Activated naive CD8-positive, alpha-beta T cell treated with anti-CD3 and anti-CD28 coated beads, Interleukin-2, amount 10 ng/mL, durations not matched to agents 7 days and 5 days (primary cell): Measurements from ENCODE around the gene DPYD. TPM values are rescaled to one million over a fixed set of nuclear protein-coding genes. Genes with fewer than 3 reads are reported as not detected.

Experiments used
- ATAC-seq: fragments of 150-1000 bp; cut with Tn5 transposase; one replicate; pipeline ENCODE4 v1.10.0; 2021; ENCODE audit warnings: low read depth, moderate library complexity
- POLR2A ChIA-PET: fragments of 350-600 bp; sonication (Branson Sonifier 250); formaldehyde crosslinking; loops from one replicate; lab custom pipeline; 2021; ENCODE audit warnings: antibody characterized with exemption; lab: Charles Lee
- DNase-seq: peaks from one replicate; pipeline ENCODE4 v3.0.0; 2021
- H3K27ac Mint-ChIP-seq: one replicate; pipeline ENCODE4 v1.8.0; 2022; ENCODE audit warnings: mild to moderate bottlenecking, mixed read lengths
- H3K27me3 Mint-ChIP-seq: one replicate; pipeline ENCODE4 v1.8.0; 2022; ENCODE audit warnings: mild to moderate bottlenecking, moderate library complexity, mixed read lengths
- H3K36me3 Mint-ChIP-seq: one replicate; pipeline ENCODE4 v1.8.0; 2021; ENCODE audit warnings: mild to moderate bottlenecking, mixed read lengths
- H3K4me1 Mint-ChIP-seq: one replicate; pipeline ENCODE4 v1.8.0; 2021; ENCODE audit warnings: mixed read lengths
- H3K4me3 Mint-ChIP-seq: one replicate; pipeline ENCODE4 v1.8.0; 2022; ENCODE audit warnings: mild to moderate bottlenecking, moderate library complexity, mixed read lengths
- H3K9me3 Mint-ChIP-seq: one replicate; pipeline ENCODE4 v1.8.0; 2021; ENCODE audit warnings: mixed read lengths
- total RNA-seq, 2 experiments: library from RNA; stranded (reverse); gene quantifications; one replicate each; pipeline ENCODE4 v1.2.3, GENCODE V29; 2021

DPYD gene
- total RNA-seq, 2 experiments from 2014 or later: 42.0 to 42.3 TPM

DNA sequence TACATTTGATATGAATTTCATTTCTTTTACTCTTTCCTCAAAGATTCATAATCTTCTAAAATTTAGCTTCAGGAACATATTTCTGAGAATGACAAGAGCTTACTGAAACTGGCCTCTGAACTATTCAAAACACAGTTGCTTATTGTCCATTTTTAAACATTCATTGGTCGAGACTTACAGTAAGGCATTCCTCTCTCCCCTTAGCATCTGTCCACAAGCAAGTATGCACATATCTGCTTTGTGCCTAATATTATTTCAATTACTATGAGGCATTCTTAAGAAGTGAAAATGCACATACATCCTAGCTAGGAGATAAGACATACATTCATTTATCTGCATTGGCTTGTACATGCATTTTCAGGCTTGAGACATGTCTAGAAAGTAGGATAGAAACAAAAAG is 710.5 kb downstream of the DPYD start:
- ATAC-seq: no peak

GRCh38 chr1:97209381-97209957 is 711.4 kb downstream of the DPYD start:
- ATAC-seq: no peak
- Mint-ChIP-seq H3K4me1 (no peaks in the 10 kb centered on the region), H3K9me3 (no peaks in the 10 kb centered on the region), H3K27me3 (no peaks in the 10 kb centered on the region), H3K36me3 (no peaks in the 10 kb centered on the region), H3K4me3 (no peak overlapping the region), H3K27ac (no peak overlapping the region)
- POLR2A ChIA-PET: no interaction called here
- no peak for DNase-seq

More for the DNA sequence above, 710.5 kb downstream of the DPYD start:
- no peaks in the 10 kb centered on the region for H3K9me3 Mint-ChIP-seq
- H3K27me3 Mint-ChIP-seq: no peaks in the 10 kb centered on the region
- H3K4me3 Mint-ChIP-seq: no peak overlapping the region
- no peak for DNase-seq
- H3K27ac Mint-ChIP-seq: no peak overlapping the region
- no peaks in the 10 kb centered on the region for H3K4me1 Mint-ChIP-seq
- H3K36me3 Mint-ChIP-seq: no peaks in the 10 kb centered on the region
- POLR2A ChIA-PET: no interaction called here

DNA sequence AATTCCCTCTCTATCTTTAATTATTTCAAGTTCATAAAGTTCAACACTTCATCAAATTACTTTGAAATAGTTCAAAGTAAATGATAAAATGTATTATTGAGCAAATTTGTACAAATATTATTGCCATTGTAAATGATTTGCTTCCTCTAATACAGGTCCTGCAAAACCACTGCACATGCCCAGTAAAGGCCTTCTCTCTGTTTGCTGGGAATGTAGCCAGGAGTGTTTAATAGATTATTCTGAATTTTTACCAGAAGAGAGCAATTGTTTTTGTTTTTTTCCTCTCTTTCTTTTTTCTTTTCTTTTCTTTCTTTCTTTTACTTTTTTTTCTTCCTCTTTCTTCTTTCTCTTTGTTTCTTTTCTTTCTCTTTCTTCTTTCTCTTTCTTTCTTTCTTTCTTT is 713.0 kb downstream of the DPYD start:
- Mint-ChIP-seq H3K4me3 (no peak overlapping the region), H3K36me3 (no peaks in the 10 kb centered on the region), H3K27me3 (no peaks in the 10 kb centered on the region), H3K27ac (no peak overlapping the region), H3K4me1 (no peaks in the 10 kb centered on the region), H3K9me3 (no peaks in the 10 kb centered on the region)
- ATAC-seq (no peak), DNase-seq (no peak)
- POLR2A ChIA-PET: no interaction called here

GRCh38 chr1:97204468-97204867 is 716.4 kb downstream of the DPYD start:
- no peak overlapping the region for H3K27ac Mint-ChIP-seq
- no peak overlapping the region for H3K4me3 Mint-ChIP-seq
- POLR2A ChIA-PET: no interaction called here
- DNase-seq: no peak
- ATAC-seq: no peak
- H3K36me3 Mint-ChIP-seq: no peaks in the 10 kb centered on the region
- no peaks in the 10 kb centered on the region for H3K9me3 Mint-ChIP-seq
- H3K27me3 Mint-ChIP-seq: no peaks in the 10 kb centered on the region
- no peaks in the 10 kb centered on the region for H3K4me1 Mint-ChIP-seq

GRCh38 chr1:97202481-97203380 is 718.1 kb downstream of the DPYD start:
- POLR2A ChIA-PET: no interaction called here
- Mint-ChIP-seq H3K27me3 (no peaks in the 10 kb centered on the region), H3K36me3 (no peaks in the 10 kb centered on the region), H3K4me1 (no peaks in the 10 kb centered on the region), H3K4me3 (no peak overlapping the region), H3K9me3 (no peaks in the 10 kb centered on the region), H3K27ac (no peak overlapping the region)
- no peak for ATAC-seq
- no peak for DNase-seq

GRCh38 chr1:97201641-97202040 is 719.2 kb downstream of the DPYD start:
- ATAC-seq (no peak), DNase-seq (no peak)
- POLR2A ChIA-PET: no interaction called here
- H3K27ac Mint-ChIP-seq: no peak overlapping the region
- H3K4me1 Mint-ChIP-seq: no peaks in the 10 kb centered on the region
- H3K27me3 Mint-ChIP-seq: no peaks in the 10 kb centered on the region
- H3K4me3 Mint-ChIP-seq: no peak overlapping the region
- no peaks in the 10 kb centered on the region for H3K9me3 Mint-ChIP-seq
- H3K36me3 Mint-ChIP-seq: no peaks in the 10 kb centered on the region

DNA sequence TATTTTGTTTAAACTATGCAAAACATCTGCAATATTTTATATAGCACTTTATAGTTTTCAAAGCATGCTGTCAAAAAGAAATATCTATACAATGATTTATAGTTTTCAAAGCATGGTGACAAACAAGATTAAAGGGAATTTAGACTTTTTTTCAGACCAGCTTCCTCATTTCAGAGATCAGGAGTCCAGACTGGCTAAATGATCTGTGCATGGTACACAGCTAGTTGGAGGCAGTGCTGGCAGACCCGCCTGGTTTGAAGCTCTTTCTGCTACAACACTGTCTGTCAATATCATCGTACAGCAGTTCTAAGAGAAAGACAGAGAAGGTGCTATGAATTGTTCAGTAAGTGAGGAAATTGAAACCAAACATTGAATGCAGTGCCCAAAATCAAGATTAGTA is 720.2 kb downstream of the DPYD start:
- no peak overlapping the region for H3K27ac Mint-ChIP-seq
- ATAC-seq: no peak
- no peaks in the 10 kb centered on the region for H3K9me3 Mint-ChIP-seq

GRCh38 chr1:97196825-97197516 is 723.9 kb downstream of the DPYD start:
- Mint-ChIP-seq H3K27me3 (no peaks in the 10 kb centered on the region), H3K4me1 (no peaks in the 10 kb centered on the region), H3K9me3 (peaks cover 3% of the 10 kb centered on the region), H3K4me3 (no peak overlapping the region), H3K27ac (no peak overlapping the region), H3K36me3 (peaks cover 6% of the 10 kb centered on the region)
- POLR2A ChIA-PET: no interaction called here
- DNase-seq: no peak
- no peak for ATAC-seq

More for the DNA sequence above, 720.2 kb downstream of the DPYD start:
- no peaks in the 10 kb centered on the region for H3K27me3 Mint-ChIP-seq
- POLR2A ChIA-PET: no interaction called here
- H3K36me3 Mint-ChIP-seq: no peaks in the 10 kb centered on the region
- H3K4me3 Mint-ChIP-seq: no peak overlapping the region
- H3K4me1 Mint-ChIP-seq: no peaks in the 10 kb centered on the region
- no peak for DNase-seq

DNA sequence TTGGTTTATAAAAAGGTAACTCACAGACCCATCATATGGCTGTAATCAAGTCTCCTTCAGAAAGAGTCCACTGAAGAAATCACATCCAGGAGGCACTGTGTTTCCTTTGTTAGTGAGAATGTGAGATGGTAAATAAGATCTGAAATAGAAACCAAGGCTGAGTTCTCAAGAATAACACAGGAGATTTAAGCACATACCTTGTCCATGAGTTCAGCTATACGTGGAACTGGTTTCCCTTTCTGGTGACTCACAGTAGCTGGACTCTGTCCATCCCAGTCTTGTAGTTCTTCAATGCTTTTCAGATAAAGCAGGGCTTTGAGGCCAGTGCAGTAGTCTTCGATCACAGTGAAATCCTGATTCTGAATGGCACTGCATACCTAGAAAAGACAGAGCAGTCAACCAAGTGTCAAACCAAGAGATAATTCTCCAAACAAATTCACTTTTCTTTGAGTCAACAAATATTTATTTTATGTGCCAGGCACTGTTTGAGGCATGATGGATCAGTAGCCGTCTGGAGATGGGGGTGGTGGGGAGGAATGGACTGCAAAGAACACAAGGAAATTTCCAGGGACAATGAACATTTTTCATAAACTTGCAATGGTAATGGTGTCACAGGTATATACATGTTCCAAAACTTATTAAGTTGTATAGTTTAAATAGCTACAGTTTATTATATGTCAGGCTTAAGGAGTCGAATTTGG is 727.8 kb downstream of the DPYD start:
- H3K4me1 Mint-ChIP-seq: no peaks in the 10 kb centered on the region
- DNase-seq (no peak), ATAC-seq (no peak)
- H3K9me3 Mint-ChIP-seq: peaks cover 3% of the 10 kb centered on the region
- H3K27ac Mint-ChIP-seq: no peak overlapping the region
- no peaks in the 10 kb centered on the region for H3K27me3 Mint-ChIP-seq
- peaks cover 8% of the 10 kb centered on the region for H3K36me3 Mint-ChIP-seq
- POLR2A ChIA-PET: no interaction called here
- no peak overlapping the region for H3K4me3 Mint-ChIP-seq

DNA sequence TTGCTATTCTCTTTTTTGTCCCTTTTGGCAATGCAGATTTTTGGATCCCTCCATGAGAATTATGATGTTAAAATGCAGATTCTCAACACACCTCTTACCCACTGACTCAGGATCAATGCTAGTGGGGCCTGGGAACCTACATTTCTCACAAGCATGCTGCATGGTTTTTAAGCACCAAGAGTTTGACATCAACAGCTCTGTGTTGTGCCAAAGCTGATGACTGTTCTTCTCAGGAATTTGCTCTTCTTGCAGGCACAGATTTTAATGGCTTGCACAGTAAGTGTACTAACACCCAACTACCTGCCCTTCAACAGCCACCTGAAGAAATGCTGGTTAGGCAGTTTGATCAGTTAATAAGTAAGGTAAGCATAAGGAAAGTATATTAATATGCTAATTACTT is 730.5 kb downstream of the DPYD start:
- H3K4me1 Mint-ChIP-seq: no peaks in the 10 kb centered on the region
- ATAC-seq (no peak), DNase-seq (no peak)
- H3K36me3 Mint-ChIP-seq: peaks cover 8% of the 10 kb centered on the region
- H3K27ac Mint-ChIP-seq: no peak overlapping the region
- no peaks in the 10 kb centered on the region for H3K27me3 Mint-ChIP-seq
- H3K9me3 Mint-ChIP-seq: peaks cover 3% of the 10 kb centered on the region
- POLR2A ChIA-PET: no interaction called here
- no peak overlapping the region for H3K4me3 Mint-ChIP-seq

- DNase-seq (no peak), ATAC-seq (no peak)
- peaks cover 3% of the 10 kb centered on the region for H3K36me3 Mint-ChIP-seq
- H3K4me1 Mint-ChIP-seq: no peaks in the 10 kb centered on the region
- POLR2A ChIA-PET: no interaction called here
- no peak overlapping the region for H3K27ac Mint-ChIP-seq
- H3K9me3 Mint-ChIP-seq: no peaks in the 10 kb centered on the region
- H3K27me3 Mint-ChIP-seq: no peaks in the 10 kb centered on the region
- H3K4me3 Mint-ChIP-seq: no peak overlapping the region
These were observed 734.5 kb downstream of the DPYD start for GRCh38 chr1:97186381-97186780.

GRCh38 chr1:97174039-97174704 is 746.7 kb downstream of the DPYD start:
- POLR2A ChIA-PET: no interaction called here
- DNase-seq (no peak), ATAC-seq (no peak)
- no peak overlapping the region for H3K27ac Mint-ChIP-seq
- peaks cover 1% of the 10 kb centered on the region for H3K36me3 Mint-ChIP-seq
- H3K4me1 Mint-ChIP-seq: no peaks in the 10 kb centered on the region
- no peaks in the 10 kb centered on the region for H3K9me3 Mint-ChIP-seq
- H3K27me3 Mint-ChIP-seq: no peaks in the 10 kb centered on the region
- H3K4me3 Mint-ChIP-seq: no peak overlapping the region

GRCh38 chr1:97170300-97170699 is 750.5 kb downstream of the DPYD start:
- Mint-ChIP-seq H3K36me3 (peaks cover 2% of the 10 kb centered on the region), H3K4me1 (no peaks in the 10 kb centered on the region), H3K27me3 (no peaks in the 10 kb centered on the region), H3K27ac (no peak overlapping the region), H3K9me3 (no peaks in the 10 kb centered on the region), H3K4me3 (no peak overlapping the region)
- POLR2A ChIA-PET: no interaction called here
- ATAC-seq (no peak), DNase-seq (no peak)
